NCI-H69 (cell line): ENCODE results near the gene BAHCC1.
A peak's percentile ranks its signal among the peaks of the same experiment; 100 is the strongest.

ENCODE experiments used
- DNase-seq: peaks from one replicate; lab custom pipeline; 2025; lab: John Stamatoyannopoulos, UW

The BAHCC1 gene

GRCh38 chr17:81443269-81443668, 48.0 kb downstream of the BAHCC1 start:
- no peak for DNase-seq

GRCh38 chr17:81444610-81445339, 49.5 kb downstream of the BAHCC1 start:
- no peak for DNase-seq

DNA sequence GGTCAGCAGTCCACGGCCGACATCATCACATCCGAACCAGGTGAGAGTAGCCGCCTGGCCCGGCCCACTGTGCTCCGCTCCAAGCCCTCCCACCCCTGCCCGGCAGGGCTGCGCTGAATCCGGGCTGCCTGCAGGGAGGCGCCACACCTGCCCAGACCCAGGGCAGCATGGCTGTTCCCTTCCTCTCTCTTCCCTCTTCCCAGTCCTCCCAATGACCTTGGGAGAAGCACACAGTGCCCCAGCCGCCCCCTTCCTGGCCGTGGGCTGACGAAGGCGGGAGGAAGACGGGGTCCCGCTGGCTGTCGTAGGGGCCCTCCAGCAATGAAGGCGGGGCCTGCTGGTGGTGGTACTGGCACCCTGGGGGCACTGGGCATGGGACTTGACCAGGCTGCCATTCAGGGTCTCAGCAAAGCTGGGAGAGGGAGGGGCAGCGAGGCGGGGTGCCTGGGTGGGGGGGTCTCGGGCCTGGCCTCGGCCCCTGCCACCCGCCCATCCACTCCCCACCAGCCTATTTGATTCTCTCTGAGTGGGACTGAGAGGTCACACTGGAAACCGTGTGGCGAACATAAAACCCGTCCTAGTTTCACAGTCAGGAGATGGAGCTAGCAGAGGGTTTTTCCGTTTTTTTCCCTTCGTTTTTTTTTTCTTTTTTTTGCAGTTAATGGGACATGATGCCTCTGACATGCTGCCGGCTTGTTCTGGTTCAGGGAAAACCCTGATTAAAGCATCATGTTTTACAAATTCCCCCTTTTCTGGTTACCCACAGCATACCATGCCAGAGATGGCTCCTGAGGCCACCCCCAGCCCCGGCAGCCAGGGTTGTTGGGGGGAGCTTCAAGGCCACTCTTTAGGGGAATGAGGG, 50.6 kb downstream of the BAHCC1 start:
- no peak for DNase-seq

- no peak for DNase-seq
Observed at GRCh38 chr17:81447331-81447933, 52.2 kb downstream of the BAHCC1 start.

- no peak for DNase-seq
Observed at GRCh38 chr17:81448442-81448841, 53.2 kb downstream of the BAHCC1 start.

- no peak for DNase-seq
Observed at GRCh38 chr17:81448950-81449349, 53.7 kb downstream of the BAHCC1 start.

- no peak for DNase-seq
Observed at GRCh38 chr17:81449351-81449750, 54.1 kb downstream of the BAHCC1 start.

DNA sequence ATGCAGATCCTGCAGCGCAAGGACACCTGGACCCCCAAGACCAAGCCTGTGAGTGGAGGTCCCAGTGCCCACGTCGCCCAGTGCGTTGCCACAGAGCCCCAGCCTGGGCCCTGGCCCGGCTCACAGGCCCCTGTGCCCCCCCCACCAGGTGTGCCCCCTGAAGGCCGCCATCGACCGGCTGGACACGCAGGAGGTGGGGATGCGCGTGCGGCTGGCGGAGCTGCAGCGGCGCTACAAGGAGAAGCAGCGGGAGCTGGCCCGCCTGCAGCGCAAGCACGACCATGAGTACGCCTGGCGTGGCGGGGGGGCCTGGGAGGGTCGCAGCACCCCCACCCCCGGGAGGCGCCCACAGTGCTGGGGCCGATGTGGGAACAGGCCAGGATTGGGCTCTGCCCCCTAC, 56.6 kb downstream of the BAHCC1 start:
- no peak for DNase-seq

GRCh38 chr17:81452551-81452950, 57.3 kb downstream of the BAHCC1 start:
- DNase-seq: no peak

DNA sequence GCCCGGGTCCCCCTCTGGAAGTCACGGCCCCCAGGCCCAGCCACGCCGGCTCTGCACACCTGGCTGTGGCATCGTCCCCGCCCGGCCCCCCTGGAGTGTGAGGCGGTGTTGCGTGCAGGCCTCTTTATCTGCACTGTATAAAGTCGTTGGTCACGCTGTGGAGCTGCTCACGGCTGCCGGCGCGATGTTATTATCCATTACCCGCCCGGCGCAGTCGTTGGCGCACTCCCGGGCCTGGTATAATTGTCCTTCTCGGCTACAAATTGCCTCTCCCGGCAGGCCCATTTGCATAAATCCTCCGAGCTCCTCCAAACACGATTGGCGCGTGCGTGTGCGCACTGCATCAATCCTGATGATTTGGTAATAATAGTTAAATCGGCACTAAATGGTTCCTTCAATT, 57.8 kb downstream of the BAHCC1 start:
- peak; percentile 72 for DNase-seq

DNA sequence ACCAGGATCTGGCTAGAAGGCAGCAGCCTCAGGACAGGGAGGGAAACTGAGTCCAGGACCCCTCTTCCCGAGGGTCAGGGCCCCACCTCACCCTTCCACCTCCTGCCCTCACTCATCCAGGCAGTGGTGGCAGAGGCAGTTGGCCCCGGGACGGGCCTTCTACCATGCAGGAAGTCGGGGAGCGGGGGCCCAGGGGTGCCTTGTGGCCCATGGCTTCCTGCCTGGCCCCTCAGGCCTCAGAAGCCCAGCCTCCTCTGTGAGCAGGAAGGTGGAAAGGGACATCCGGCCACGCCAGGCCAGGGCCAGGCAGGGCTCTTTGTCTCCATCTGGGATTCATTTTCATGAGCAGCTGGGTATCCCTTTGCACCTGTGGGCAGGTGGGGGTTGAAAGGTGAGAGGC, 58.5 kb downstream of the BAHCC1 start:
- no peak for DNase-seq

- no peak for DNase-seq
Observed at GRCh38 chr17:81454473-81454872, 59.2 kb downstream of the BAHCC1 start.

DNA sequence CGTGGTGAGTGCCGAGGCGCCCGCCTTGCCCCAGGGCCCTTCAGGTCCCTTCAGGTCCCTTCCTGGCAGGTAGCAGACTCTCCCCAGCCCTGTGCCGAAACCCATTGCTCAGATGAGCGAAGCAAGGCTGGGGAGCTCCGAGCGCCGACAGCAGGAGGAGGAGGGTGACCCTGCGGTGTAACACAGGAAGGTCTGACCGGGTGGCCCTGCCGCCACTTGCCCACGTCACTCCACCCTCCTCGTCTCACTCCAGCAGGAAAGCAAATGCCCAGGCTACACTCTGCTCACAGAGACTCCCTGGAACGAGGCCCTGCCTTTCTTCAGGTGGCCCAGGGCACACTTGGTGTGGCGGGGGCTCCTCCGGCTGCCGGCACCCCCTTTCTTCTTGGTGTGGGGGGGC, 60.1 kb downstream of the BAHCC1 start:
- DNase-seq: no peak

GRCh38 chr17:81456091-81456490, 60.8 kb downstream of the BAHCC1 start:
- no peak for DNase-seq

DNA sequence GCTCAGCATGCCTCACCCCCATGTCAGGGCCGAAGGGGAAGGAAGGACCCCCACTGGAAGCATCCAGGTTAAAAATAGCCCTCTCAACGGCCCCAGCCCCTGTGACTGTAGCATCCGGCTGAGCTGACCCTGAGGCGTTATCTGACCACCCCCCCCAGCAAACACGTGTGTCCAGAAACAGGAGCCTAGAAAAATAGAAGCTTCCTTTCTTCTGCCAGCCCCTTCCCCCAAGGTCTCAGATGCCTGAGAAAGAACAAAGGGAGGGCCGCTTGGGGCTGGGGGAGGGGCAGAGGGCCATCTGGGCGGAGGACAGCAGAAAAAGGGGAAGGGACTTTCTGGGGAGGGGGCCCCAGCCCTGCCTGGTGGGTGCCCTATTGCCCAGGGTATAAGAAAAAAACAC, 61.5 kb downstream of the BAHCC1 start:
- DNase-seq: no peak

GRCh38 chr17:81457401-81457800, 62.1 kb downstream of the BAHCC1 start:
- DNase-seq: peak; percentile 58

GRCh38 chr17:81457917-81458555, 62.8 kb downstream of the BAHCC1 start:
- peak; percentile 52 for DNase-seq

- no peak for DNase-seq
Observed at GRCh38 chr17:81458628-81459027, 63.4 kb downstream of the BAHCC1 start.

- no peak for DNase-seq
Observed at GRCh38 chr17:81459224-81459623, 64.0 kb downstream of the BAHCC1 start.

- DNase-seq: no peak
Observed at GRCh38 chr17:81459864-81460263, 64.6 kb downstream of the BAHCC1 start.

DNA sequence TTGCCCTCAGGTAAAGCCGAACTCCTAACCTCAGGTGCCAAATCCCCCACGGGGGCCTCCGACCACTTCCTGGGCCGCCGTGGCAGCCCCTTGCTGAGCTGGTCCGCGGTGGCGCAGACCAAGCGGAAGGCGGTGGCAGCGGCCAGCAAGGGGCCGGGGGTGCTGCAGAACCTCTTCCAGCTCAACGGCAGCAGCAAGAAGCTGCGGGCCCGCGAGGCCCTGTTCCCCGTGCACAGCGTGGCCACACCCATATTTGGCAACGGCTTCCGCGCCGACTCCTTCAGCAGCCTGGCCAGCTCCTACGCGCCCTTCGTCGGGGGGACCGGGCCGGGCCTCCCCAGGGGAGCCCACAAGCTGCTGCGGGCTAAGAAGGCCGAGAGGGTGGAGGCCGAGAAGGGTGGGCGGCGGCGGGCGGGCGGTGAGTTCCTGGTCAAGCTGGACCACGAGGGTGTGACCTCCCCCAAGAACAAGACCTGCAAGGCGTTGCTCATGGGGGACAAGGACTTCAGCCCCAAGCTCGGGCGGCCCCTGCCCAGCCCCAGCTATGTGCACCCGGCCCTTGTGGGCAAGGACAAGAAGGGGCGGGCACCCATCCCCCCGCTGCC, 65.7 kb downstream of the BAHCC1 start:
- DNase-seq: no peak
